K562 (cell line): ENCODE measurements around the gene LRGUK. TPM values are rescaled to one million over a fixed set of nuclear protein-coding genes. Genes with fewer than 3 reads are reported as not detected.

Experiments used
- ATAC-seq: fragments of 200-7000 bp; cut with Tn5 transposase; 3 replicates; pipeline ENCODE4 v1.9.1; 2020; ENCODE audit warnings: moderate library complexity
- BruUV-seq: library from RNA; stranded (reverse); fragments of 400-500 nt; replicated peaks from 2 replicates; lab custom pipeline; 2021; lab: Mats Ljungman, UMichigan
- CTCF ChIA-PET: fragments of 300-600 bp; formaldehyde crosslinking; extraction: SDS; loops from one replicate; lab custom pipeline; 2021; ENCODE audit warnings: low intra/inter-chr PET ratio; lab: Yijun Ruan, JAX
- POLR2A ChIA-PET: fragments of 300-600, 350-650 bp; sonication (Branson Sonifier 250); formaldehyde crosslinking; extraction: SDS; loops from one replicate; lab custom pipeline; 2021; ENCODE audit warnings: antibody characterized with exemption, inconsistent platforms; lab: Yijun Ruan, JAX
- DNase-seq, 4 experiments: peaks; one replicate each; pipeline versions ENCODE4 v3.0.0 to v3.0.0-alpha.2; 2011 to 2018; ENCODE audit warnings: low spot score in 3 of 4, mixed read lengths in 3 of 4; ENCODE audit errors: extremely low read depth in 1 of 4
- FAIRE-seq: peaks from 2 replicates; lab custom pipeline; 2011; peaks lifted over from hg19 to GRCh38; lab: Jason Lieb, UNC
- H2AFZ ChIP-seq: 2 replicates; pipeline ENCODE4 v1.6.0; 2011; ENCODE audit warnings: low read depth, low read length, control low read depth, inconsistent platforms
- H3K27ac ChIP-seq: fragments of 200-600 bp; 3 replicates; pipeline ENCODE4 v1.8.0; 2011; ENCODE audit warnings: low read depth, mild to moderate bottlenecking, control low read depth, inconsistent platforms, low read length, moderate library complexity, mixed read lengths; ENCODE audit errors: extremely low read depth
- H3K27me3 ChIP-seq, 2 experiments: fragments of 300-600 bp in 1 of 2; 2 replicates in 1 of 2; 3 replicates in 1 of 2; pipeline versions ENCODE4 v1.6.0 to v1.8.0; 2011; ENCODE audit warnings: inconsistent platforms in 2 of 2, low read length in 2 of 2, mild to moderate bottlenecking in 1 of 2, mixed read lengths in 1 of 2, moderate library complexity in 1 of 2; ENCODE audit not compliant: control insufficient read depth in 2 of 2, insufficient read depth in 2 of 2
- H3K36me3 ChIP-seq: fragments of 300-600 bp; 3 replicates; pipeline ENCODE4 v1.8.0; 2011; ENCODE audit warnings: mild to moderate bottlenecking, low read length, inconsistent platforms; ENCODE audit not compliant: control insufficient read depth, insufficient read depth
- H3K4me1 ChIP-seq, 2 experiments: fragments of 200-600 bp in 1 of 2; replicated peaks in 1 of 2; 2 replicates in 1 of 2; 3 replicates in 1 of 2; pipeline versions ENCODE4 v1.5.1 to v1.8.0; 2011; ENCODE audit warnings: inconsistent platforms in 2 of 2, low read length in 2 of 2, mild to moderate bottlenecking in 1 of 2, mixed read lengths in 1 of 2, moderate library complexity in 1 of 2; ENCODE audit not compliant: control insufficient read depth in 2 of 2, insufficient read depth in 2 of 2
- H3K4me2 ChIP-seq: 2 replicates; pipeline ENCODE4 v1.6.1; 2011; ENCODE audit warnings: low read length, control low read depth, inconsistent platforms, mixed read lengths; ENCODE audit not compliant: insufficient read depth
- H3K4me3 ChIP-seq: fragments of 200-600 bp; sonication (generic), shearing (Covaris generic); 2 replicates; pipeline ENCODE4 v1.5.1; 2016; ENCODE audit warnings: control low read depth, inconsistent platforms
- H3K79me2 ChIP-seq: fragments of 200-600 bp; 3 replicates; pipeline ENCODE4 v1.8.0; 2011; ENCODE audit warnings: low read length, inconsistent platforms; ENCODE audit not compliant: control insufficient read depth, insufficient read depth
- H3K9ac ChIP-seq, 2 experiments: 2 replicates each; pipeline versions ENCODE4 v1.6.0 to v1.6.1; 2011; ENCODE audit warnings: low read depth in 2 of 2, low read length in 2 of 2, control low read depth in 1 of 2, inconsistent platforms in 1 of 2, mild to moderate bottlenecking in 1 of 2, mixed read lengths in 1 of 2; ENCODE audit not compliant: insufficient read depth in 1 of 2
- H3K9me1 ChIP-seq: one replicate; pipeline ENCODE4 v1.6.0; 2011; ENCODE audit warnings: inconsistent platforms, mild to moderate bottlenecking, low read length, moderate library complexity; ENCODE audit not compliant: control insufficient read depth, insufficient read depth
- H3K9me3 ChIP-seq: replicated peaks from 2 replicates; pipeline ENCODE4 v1.5.1; 2011; ENCODE audit warnings: low read depth, low read length, inconsistent platforms; ENCODE audit not compliant: control insufficient read depth, insufficient read depth
- H4K20me1 ChIP-seq: replicated peaks from 2 replicates; pipeline ENCODE4 v1.6.1; 2011; ENCODE audit warnings: low read length, inconsistent platforms, mixed read lengths; ENCODE audit not compliant: control insufficient read depth, insufficient read depth
- BHLHE40 ChIP-seq: IDR thresholded peaks from 2 replicates; pipeline ENCODE4 v1.6.1; 2011; ENCODE audit warnings: low read length, improper control_type of control experiment
- GTF2E2 ChIP-seq: fragments of 200-800 bp; sonication (Bioruptor generic); IDR thresholded peaks from 2 replicates; pipeline ENCODE4 v1.6.1; 2016; ENCODE audit warnings: missing genetic modification characterization, missing compliant biosample characterization
- HDAC1 ChIP-seq, 2 experiments: fragments of 450-650 bp; IDR thresholded peaks; 2 replicates each; pipeline ENCODE4 v1.6.1; 2016 to 2017; ENCODE audit warnings: inconsistent platforms in 1 of 2, mild to moderate bottlenecking in 1 of 2, moderate library complexity in 1 of 2
- ILF3 ChIP-seq: fragments of 450-650 bp; IDR thresholded peaks from 2 replicates; pipeline ENCODE4 v1.6.1; 2018; ENCODE audit warnings: antibody characterized with exemption, mild to moderate bottlenecking, moderate library complexity, borderline replicate concordance
- LEF1 ChIP-seq: fragments of 450-650 bp; IDR thresholded peaks from 2 replicates; pipeline ENCODE4 v1.6.1; 2016; ENCODE audit warnings: mild to moderate bottlenecking
- NFXL1 ChIP-seq: fragments of 450-650 bp; formaldehyde crosslinking; IDR thresholded peaks from 2 replicates; pipeline ENCODE4 v1.4.0; 2021; ENCODE audit warnings: mild to moderate bottlenecking
- NR2C1 ChIP-seq, 2 experiments: fragments of 450-650 bp; IDR thresholded peaks; 2 replicates each; pipeline ENCODE4 v1.6.1; 2017; ENCODE audit warnings: mild to moderate bottlenecking in 2 of 2, antibody characterized with exemption in 1 of 2, inconsistent platforms in 1 of 2, missing compliant biosample characterization in 1 of 2, missing genetic modification characterization in 1 of 2
- PURB ChIP-seq: sonication (generic); formaldehyde crosslinking; IDR thresholded peaks from 2 replicates; pipeline ENCODE4 v1.9.0; 2021; ENCODE audit warnings: low read depth, mild to moderate bottlenecking, missing genetic modification reagents
- RFX7 ChIP-seq: fragments of 250-450 bp; sonication (Bioruptor Pico); IDR thresholded peaks from 2 replicates; pipeline ENCODE4 v1.5.1; 2021; ENCODE audit warnings: mild to moderate bottlenecking
- SMARCA4 ChIP-seq: fragments of 450-650 bp; IDR thresholded peaks from 2 replicates; pipeline ENCODE4 v1.6.1; 2016
- TCF7L2 ChIP-seq: fragments of 150-350 bp; IDR thresholded peaks from 2 replicates; pipeline ENCODE4 v1.6.1; 2016; ENCODE audit warnings: low read depth, mild to moderate bottlenecking, low read length, moderate library complexity
- ZEB2 ChIP-seq: fragments of 450-650 bp; IDR thresholded peaks from 2 replicates; pipeline ENCODE4 v1.6.1; 2016
- ZNF232 ChIP-seq: sonication (generic); formaldehyde crosslinking; IDR thresholded peaks from 2 replicates; pipeline ENCODE4 v1.8.0; 2022; ENCODE audit warnings: mild to moderate bottlenecking, missing genetic modification reagents
- WGBS: fragments of 100-300 bp; shearing (Covaris generic); methylation state at CpG from one replicate; pipeline ENCODE4 v1.1.6; 2016; ENCODE audit warnings: low coverage, mixed read lengths; ENCODE audit not compliant: insufficient coverage; ENCODE audit errors: missing lambda C conversion rate; 5-methylcytosine and 5-hydroxymethylcytosine counted together
- in situ Hi-C: fragments of 300-500 bp; cut with MboI; formaldehyde crosslinking; loops from 4 replicates; pipeline ENCODE4 v1.15.0; 2018; ENCODE audit warnings: inconsistent platforms, mixed read lengths
- intact Hi-C: fragments of 100-400 bp; cut with micrococcal nuclease; formaldehyde crosslinking; loops from 2 replicates; pipeline ENCODE4 v1.14.2; 2022
- polyA plus RNA-seq, 8 experiments: library from polyadenylated mRNA; depleted of rRNA in 4 of 8; stranded (reverse) in 5 of 8; unstranded in 3 of 8; fragments of >200 nt; fragmentation: Nextera tagmentation in 2 of 8; fragmentation: Illumina TruSeq in 1 of 8; extraction: Ambion mirVana in 2 of 8; extraction: Trizol in 1 of 8; gene quantifications; 2 replicates each; pipeline versions ENCODE4 v1.2.1 to v1.2.3, GENCODE V29; 2011 to 2014; ENCODE audit warnings: inconsistent platforms in 1 of 8, missing spikeins in 1 of 8
- total RNA-seq, 7 experiments: library from RNA; depleted of rRNA in 6 of 7; stranded (reverse); fragments of >200 nt in 6 of 7; fragmentation: Illumina TruSeq in 2 of 7; extraction: Trizol in 2 of 7; gene quantifications; 2 replicates each; pipeline versions ENCODE4 v1.2.1 to v1.2.3, GENCODE V29; 2011 to 2021; ENCODE audit warnings: low replicate concordance in 1 of 7

LRGUK gene
- total and polyA plus RNA-seq, 9 of the 15 experiments (the other 6 are each of a cell fraction or from before 2014, with no cell fraction given), result 0.04 to 0.33 (median 0.18) TPM

GRCh38 chr7:134186027-134186426 lies 58.9 kb downstream of the LRGUK start (continued):
- no peak for TF ChIP-seq SMARCA4
- TF ChIP-seq GTF2E2, result no peak
- no peak for TF ChIP-seq TCF7L2
- TF ChIP-seq NFXL1 (CRISPR knock-in tag), result no peak
- TF ChIP-seq RFX7 (CRISPR knock-in tag), result no peak
- no peak for TF ChIP-seq LEF1
- TF ChIP-seq NR2C1 (IDR thresholded peaks at IDR 0.05), result no peak
- TF ChIP-seq NR2C1 (tag; IDR thresholded peaks at IDR 0.05), result no peak
- TF ChIP-seq PURB (CRISPR knock-in tag), result no peak

DNA sequence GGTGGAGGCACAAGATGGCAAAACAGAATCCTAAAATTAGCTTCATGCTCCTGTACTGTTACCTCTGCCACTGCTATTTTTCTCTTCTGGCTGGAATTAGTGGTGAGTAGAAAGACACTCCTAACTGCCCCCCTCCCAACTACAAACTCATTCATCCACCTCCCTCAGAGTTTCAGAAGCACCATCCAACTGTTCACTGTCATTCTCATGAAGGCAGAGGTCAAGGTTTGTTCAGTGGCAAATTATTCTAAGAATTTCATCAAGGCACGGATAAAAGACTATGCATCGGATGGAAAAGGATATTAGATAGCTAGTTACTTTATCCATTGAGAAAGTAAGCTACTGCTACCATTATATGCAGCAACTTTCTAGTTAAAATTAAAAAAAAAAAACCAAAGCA lies 59.7 kb downstream of the LRGUK start:
- no peaks in the 10 kb centered on the region for H3K9me3 ChIP-seq
- DNase-seq, result no peak
- no peak overlapping the region for H3K4me2 ChIP-seq
- no peak overlapping the region for H3K4me3 ChIP-seq
- no peaks in the 10 kb centered on the region for H3K36me3 ChIP-seq
- ChIA-PET CTCF (no interaction called here), POLR2A (interaction anchor here (1.1 kb wide), 1 partner anchor 15 kb away, joined by 3 read pairs; no protein-coding TSS in a partner anchor)
- H3K27me3 ChIP-seq, result no peaks in the 10 kb centered on the region
- no peaks in the 10 kb centered on the region for H4K20me1 ChIP-seq
- intact Hi-C loops (no loop called here), in situ Hi-C loops (no loop called here)
- FAIRE-seq, result no peak
- WGBS, result 13% methylated on average over 2 of the region's 2 CpGs
- no peak for ATAC-seq
- H3K9me1 ChIP-seq, result no peaks in the 10 kb centered on the region
- H3K4me1 ChIP-seq, result peaks cover 0 to 2% of the 10 kb centered on the region in 2 experiments; a peak in 1 of 5 replicates
- BruUV-seq, result no TSS peak
- no peak overlapping the region for H2AFZ ChIP-seq
- TF ChIP-seq ZEB2 (no peak), ILF3 (no peak), HDAC1 (IDR thresholded peaks at IDR 0.05) (no peak), ZNF232 (CRISPR knock-in tag) (no peak), BHLHE40 (no peak)
- H3K9ac ChIP-seq, result no peak overlapping the region
- no peaks in the 10 kb centered on the region for H3K79me2 ChIP-seq
- no peak overlapping the region for H3K27ac ChIP-seq
